Activated CD4-positive, alpha-beta T cell treated with anti-CD3 and anti-CD28 coated beads for 36 hours (primary cell): ENCODE results near the gene CDK14. TPM values are rescaled to one million over a fixed set of nuclear protein-coding genes. Genes with fewer than 3 reads are reported as not detected.

ENCODE experiments used
- ATAC-seq: fragments of 200-7000 bp; cut with Tn5 transposase; one replicate; pipeline ENCODE4 v1.10.0; 2021; ENCODE audit warnings: mild to moderate bottlenecking, moderate library complexity
- CTCF ChIA-PET: fragments of 350-600 bp; sonication (Branson Sonifier 250); formaldehyde crosslinking; loops from one replicate; lab custom pipeline; 2021; ENCODE audit warnings: antibody characterized with exemption; lab: Charles Lee
- POLR2A ChIA-PET: fragments of 350-600 bp; sonication (Branson Sonifier 250); formaldehyde crosslinking; loops from one replicate; lab custom pipeline; 2021; ENCODE audit warnings: antibody characterized with exemption, inconsistent platforms; lab: Charles Lee
- DNase-seq: peaks from one replicate; pipeline ENCODE4 v3.0.0-alpha.2; 2020
- H3K27ac Mint-ChIP-seq: one replicate; pipeline ENCODE4 v1.8.0; 2021; ENCODE audit warnings: mixed read lengths
- H3K27me3 Mint-ChIP-seq: one replicate; pipeline ENCODE4 v1.8.0; 2021; ENCODE audit warnings: mixed read lengths
- H3K36me3 Mint-ChIP-seq: one replicate; pipeline ENCODE4 v1.8.0; 2021; ENCODE audit warnings: low read depth, mixed read lengths
- H3K4me1 Mint-ChIP-seq: one replicate; pipeline ENCODE4 v1.8.0; 2021; ENCODE audit warnings: mixed read lengths
- H3K4me3 Mint-ChIP-seq: one replicate; pipeline ENCODE4 v1.8.0; 2021; ENCODE audit warnings: mild to moderate bottlenecking, moderate library complexity, mixed read lengths
- H3K9me3 Mint-ChIP-seq: one replicate; pipeline ENCODE4 v1.8.0; 2021; ENCODE audit warnings: low read depth, mixed read lengths
- intact Hi-C, 2 experiments: fragments of 100-400 bp; cut with DNase I in 1 of 2; cut with micrococcal nuclease in 1 of 2; formaldehyde crosslinking; loops; one replicate each; pipeline versions ENCODE4 v1.14.2 to v1.15.1; 2022 to 2024; cut with DNase I, micrococcal nuclease
- total RNA-seq, 2 experiments: library from RNA; stranded (reverse); gene quantifications; one replicate each; pipeline ENCODE4 v1.2.3, GENCODE V29; 2021

Gene CDK14
- total RNA-seq, 2 experiments from 2014 or later, result 0.80 to 0.84 TPM

GRCh38 chr7:90951229-90951628 lies 355.1 kb downstream of the CDK14 start:
- ATAC-seq, result no peak
- Mint-ChIP-seq H3K27me3 (peaks cover 3% of the 10 kb centered on the region), H3K4me3 (no peak overlapping the region), H3K36me3 (no peaks in the 10 kb centered on the region), H3K4me1 (no peaks in the 10 kb centered on the region), H3K9me3 (no peaks in the 10 kb centered on the region), H3K27ac (no peak overlapping the region)
- ChIA-PET POLR2A (no interaction called here), CTCF (no interaction called here)
- intact Hi-C loops, result no loop called here
- DNase-seq, result no peak

- no peak for ATAC-seq
- DNase-seq, result no peak
- no peaks in the 10 kb centered on the region for H3K4me1 Mint-ChIP-seq
- no peaks in the 10 kb centered on the region for H3K9me3 Mint-ChIP-seq
- ChIA-PET CTCF (no interaction called here), POLR2A (no interaction called here)
- H3K27me3 Mint-ChIP-seq, result no peaks in the 10 kb centered on the region
- H3K36me3 Mint-ChIP-seq, result no peaks in the 10 kb centered on the region
- no peak overlapping the region for H3K27ac Mint-ChIP-seq
- intact Hi-C loops, result no loop called here
- no peak overlapping the region for H3K4me3 Mint-ChIP-seq
Observed at GRCh38 chr7:90951986-90952954, 356.1 kb downstream of the CDK14 start.

GRCh38 chr7:90955641-90956207 lies 359.6 kb downstream of the CDK14 start:
- Mint-ChIP-seq H3K4me3 (no peak overlapping the region), H3K4me1 (no peaks in the 10 kb centered on the region), H3K36me3 (no peaks in the 10 kb centered on the region), H3K27ac (no peak overlapping the region), H3K9me3 (no peaks in the 10 kb centered on the region), H3K27me3 (no peaks in the 10 kb centered on the region)
- intact Hi-C loops, result no loop called here
- ATAC-seq (no peak), DNase-seq (no peak)
- CTCF ChIA-PET, result interaction anchor here (0.7 kb wide), 1 partner anchor 9 kb away, joined by 4 read pairs; no protein-coding TSS in a partner anchor
- POLR2A ChIA-PET, result no interaction called here

GRCh38 chr7:90957883-90958282 lies 361.8 kb downstream of the CDK14 start:
- intact Hi-C loops, result no loop called here
- DNase-seq (no peak), ATAC-seq (no peak)
- Mint-ChIP-seq H3K36me3 (no peaks in the 10 kb centered on the region), H3K27ac (no peak overlapping the region), H3K9me3 (no peaks in the 10 kb centered on the region), H3K4me3 (no peak overlapping the region), H3K27me3 (no peaks in the 10 kb centered on the region), H3K4me1 (peaks cover 4% of the 10 kb centered on the region)
- POLR2A ChIA-PET, result no interaction called here
- CTCF ChIA-PET, result no interaction called here

GRCh38 chr7:90958647-90959046 lies 362.5 kb downstream of the CDK14 start:
- Mint-ChIP-seq H3K36me3 (no peaks in the 10 kb centered on the region), H3K27me3 (no peaks in the 10 kb centered on the region), H3K4me3 (no peak overlapping the region), H3K27ac (no peak overlapping the region), H3K9me3 (no peaks in the 10 kb centered on the region), H3K4me1 (peaks cover 4% of the 10 kb centered on the region)
- no peak for DNase-seq
- intact Hi-C loops, result no loop called here
- ATAC-seq, result no peak
- CTCF ChIA-PET, result no interaction called here
- POLR2A ChIA-PET, result no interaction called here

GRCh38 chr7:90961037-90961725 lies 365.1 kb downstream of the CDK14 start:
- DNase-seq (no peak), ATAC-seq (peak; percentile 57)
- CTCF ChIA-PET, result no interaction called here
- H3K9me3 Mint-ChIP-seq, result no peaks in the 10 kb centered on the region
- POLR2A ChIA-PET, result no interaction called here
- no peaks in the 10 kb centered on the region for H3K27me3 Mint-ChIP-seq
- peaks cover 4% of the 10 kb centered on the region for H3K4me1 Mint-ChIP-seq
- H3K27ac Mint-ChIP-seq, result no peak overlapping the region
- H3K4me3 Mint-ChIP-seq, result no peak overlapping the region
- intact Hi-C loops, result no loop called here
- no peaks in the 10 kb centered on the region for H3K36me3 Mint-ChIP-seq

- peaks cover 4% of the 10 kb centered on the region for H3K4me1 Mint-ChIP-seq
- ChIA-PET POLR2A (no interaction called here), CTCF (interaction anchor here (0.6 to 1.1 kb wide), 2 partner anchors 9 to 784 kb away, joined by 3 to 4 read pairs; no protein-coding TSS in a partner anchor)
- no peak overlapping the region for H3K4me3 Mint-ChIP-seq
- DNase-seq (no peak), ATAC-seq (no peak)
- H3K36me3 Mint-ChIP-seq, result no peaks in the 10 kb centered on the region
- no peaks in the 10 kb centered on the region for H3K27me3 Mint-ChIP-seq
- intact Hi-C loops, result no loop called here
- H3K27ac Mint-ChIP-seq, result no peak overlapping the region
- no peaks in the 10 kb centered on the region for H3K9me3 Mint-ChIP-seq
Observed at GRCh38 chr7:90965211-90965610, 369.1 kb downstream of the CDK14 start.

- no peaks in the 10 kb centered on the region for H3K9me3 Mint-ChIP-seq
- H3K4me3 Mint-ChIP-seq, result no peak overlapping the region
- ATAC-seq, result no peak
- no peaks in the 10 kb centered on the region for H3K27me3 Mint-ChIP-seq
- CTCF ChIA-PET, result no interaction called here
- POLR2A ChIA-PET, result no interaction called here
- peaks cover 4% of the 10 kb centered on the region for H3K4me1 Mint-ChIP-seq
- intact Hi-C loops, result no loop called here
- DNase-seq, result no peak
- H3K36me3 Mint-ChIP-seq, result no peaks in the 10 kb centered on the region
- H3K27ac Mint-ChIP-seq, result no peak overlapping the region
Observed at GRCh38 chr7:90966346-90966745, 370.2 kb downstream of the CDK14 start.

- H3K4me3 Mint-ChIP-seq, result no peak overlapping the region
- ATAC-seq (no peak), DNase-seq (no peak)
- H3K27me3 Mint-ChIP-seq, result no peaks in the 10 kb centered on the region
- H3K27ac Mint-ChIP-seq, result no peak overlapping the region
- H3K36me3 Mint-ChIP-seq, result no peaks in the 10 kb centered on the region
- ChIA-PET CTCF (no interaction called here), POLR2A (no interaction called here)
- H3K9me3 Mint-ChIP-seq, result peaks cover 10% of the 10 kb centered on the region
- intact Hi-C loops, result no loop called here
- H3K4me1 Mint-ChIP-seq, result no peaks in the 10 kb centered on the region
Observed at GRCh38 chr7:90968871-90969270, 372.8 kb downstream of the CDK14 start.

- ChIA-PET POLR2A (no interaction called here), CTCF (no interaction called here)
- no peak overlapping the region for H3K27ac Mint-ChIP-seq
- no peaks in the 10 kb centered on the region for H3K4me1 Mint-ChIP-seq
- H3K27me3 Mint-ChIP-seq, result no peaks in the 10 kb centered on the region
- H3K4me3 Mint-ChIP-seq, result no peak overlapping the region
- ATAC-seq, result no peak
- H3K9me3 Mint-ChIP-seq, result peaks cover 10% of the 10 kb centered on the region
- H3K36me3 Mint-ChIP-seq, result no peaks in the 10 kb centered on the region
- intact Hi-C loops, result no loop called here
- DNase-seq, result no peak
Observed at GRCh38 chr7:90972906-90973550, 376.9 kb downstream of the CDK14 start.

GRCh38 chr7:90977056-90977455 lies 380.9 kb downstream of the CDK14 start:
- Mint-ChIP-seq H3K9me3 (peaks cover 10% of the 10 kb centered on the region), H3K4me3 (no peak overlapping the region), H3K27ac (no peak overlapping the region), H3K27me3 (no peaks in the 10 kb centered on the region), H3K4me1 (no peaks in the 10 kb centered on the region), H3K36me3 (no peaks in the 10 kb centered on the region)
- DNase-seq (no peak), ATAC-seq (no peak)
- intact Hi-C loops, result no loop called here
- POLR2A ChIA-PET, result no interaction called here
- CTCF ChIA-PET, result no interaction called here
